GM18499 (cell line): ENCODE measurements around the gene COL6A1.

Experiments
- ATAC-seq: cut with Tn5 transposase; IDR thresholded peaks from one replicate; pipeline ENCODE4 v1.9.1; 2021; ENCODE audit warnings: moderate number of reproducible peaks; ENCODE audit not compliant: insufficient read depth, unreplicated experiment

The COL6A1 gene

GRCh38 chr21:45979651-45980050 is 1.9 kb upstream of the COL6A1 start:
- no peak for ATAC-seq

- no peak for ATAC-seq
Observed at GRCh38 chr21:45980271-45980670, 1.3 kb upstream of the COL6A1 start.

GRCh38 chr21:45980697-45981096 is 873 bp upstream of the COL6A1 start:
- no peak for ATAC-seq

GRCh38 chr21:45982092-45982757 is 655 bp downstream of the COL6A1 start:
- no peak for ATAC-seq

- no peak for ATAC-seq
Observed at GRCh38 chr21:45982758-45983648, 1.4 kb downstream of the COL6A1 start.

- ATAC-seq, result no peak
Observed at GRCh38 chr21:45983649-45983965, 2.0 kb downstream of the COL6A1 start.

- no peak for ATAC-seq
Observed at GRCh38 chr21:45983981-45984551, 2.5 kb downstream of the COL6A1 start.

GRCh38 chr21:45984584-45985095 is 3.1 kb downstream of the COL6A1 start:
- no peak for ATAC-seq

- no peak for ATAC-seq
Observed at GRCh38 chr21:45985471-45986315, 4.1 kb downstream of the COL6A1 start.

- no peak for ATAC-seq
Observed at GRCh38 chr21:45986316-45987051, 4.9 kb downstream of the COL6A1 start.

GRCh38 chr21:45987121-45987711 is 5.6 kb downstream of the COL6A1 start:
- no peak for ATAC-seq

- no peak for ATAC-seq
Observed at GRCh38 chr21:45988366-45989347, 7.1 kb downstream of the COL6A1 start.

- ATAC-seq, result no peak
Observed at GRCh38 chr21:45989355-45990048, 7.9 kb downstream of the COL6A1 start.

- ATAC-seq, result no peak
Observed at GRCh38 chr21:45990049-45990711, 8.6 kb downstream of the COL6A1 start.

GRCh38 chr21:45990741-45991605 is 9.4 kb downstream of the COL6A1 start:
- no peak for ATAC-seq

GRCh38 chr21:45991606-45992300 is 10.2 kb downstream of the COL6A1 start:
- no peak for ATAC-seq
